K562 (cell line): ENCODE results near the gene UBE2E3.

Experiments
- CBX5 ChIP-seq: IDR thresholded peaks from 2 replicates; pipeline ENCODE4 v1.6.1; 2014; ENCODE audit warnings: low read depth, borderline replicate concordance
- CTCF ChIP-seq, 3 experiments: IDR thresholded peaks in 2 of 3; conservative IDR thresholded peaks in 1 of 3; 2 replicates each; pipeline ENCODE4 v1.5.1; 2011 to 2012; ENCODE audit warnings: low read length in 3 of 3, mild to moderate bottlenecking in 3 of 3, control low read depth in 2 of 3, improper control_type of control experiment in 1 of 3, inconsistent platforms in 1 of 3, low read depth in 1 of 3, mixed read lengths in 1 of 3, moderate library complexity in 1 of 3; ENCODE audit not compliant: insufficient read depth in 2 of 3
- FIP1L1 ChIP-seq: fragments of 200-400 bp; formaldehyde crosslinking; IDR thresholded peaks from 2 replicates; pipeline ENCODE4 v1.6.1; 2018; ENCODE audit warnings: mild to moderate bottlenecking, low read depth, low read length; ENCODE audit not compliant: poor library complexity, severe bottlenecking
- FOXA1 ChIP-seq: fragments of 450-650 bp; IDR thresholded peaks from 2 replicates; pipeline ENCODE4 v1.6.1; 2016; ENCODE audit warnings: mild to moderate bottlenecking, borderline replicate concordance
- HINFP ChIP-seq: fragments of 450-650 bp; conservative IDR thresholded peaks from 2 replicates; pipeline ENCODE4 v1.6.1; 2016; ENCODE audit warnings: missing genetic modification characterization, low read depth, mild to moderate bottlenecking, control low read depth, missing compliant biosample characterization
- HNRNPUL1 ChIP-seq: fragments of 200-400 bp; formaldehyde crosslinking; IDR thresholded peaks from 2 replicates; pipeline ENCODE4 v1.6.1; 2017; ENCODE audit warnings: low read length
- POLR2A ChIP-seq: fragments of 450-650 bp; conservative IDR thresholded peaks from 2 replicates; pipeline ENCODE4 v1.6.1; 2016
- POLR2AphosphoS5 ChIP-seq: IDR thresholded peaks from 2 replicates; pipeline ENCODE4 v1.6.1; 2011; ENCODE audit warnings: mild to moderate bottlenecking, low read depth, low read length, moderate library complexity; ENCODE audit not compliant: control insufficient read depth, insufficient read depth
- RNF2 ChIP-seq: sonication (generic); IDR thresholded peaks from 2 replicates; pipeline ENCODE4 v1.6.1; 2016
- SMC3 ChIP-seq: conservative IDR thresholded peaks from 2 replicates; pipeline ENCODE4 v1.6.1; 2011; ENCODE audit warnings: low read depth, low read length, improper control_type of control experiment; ENCODE audit not compliant: insufficient read depth
- ZNF282 ChIP-seq: sonication (generic); formaldehyde crosslinking; IDR thresholded peaks from 2 replicates; pipeline ENCODE4 v1.8.1; 2023; ENCODE audit warnings: missing genetic modification reagents
- ZNF445 ChIP-seq: fragments of 250-450 bp; sonication (Bioruptor Pico); IDR thresholded peaks from 2 replicates; pipeline ENCODE4 v1.4.0; 2020; ENCODE audit warnings: low read depth, mild to moderate bottlenecking, moderate library complexity
- TF ChIP-seq, protein P1 (sequence below): sonication (generic); formaldehyde crosslinking; IDR thresholded peaks from 2 replicates; pipeline ENCODE4 v1.5.0; 2020; ENCODE audit warnings: missing genetic modification reagents

DNA sequence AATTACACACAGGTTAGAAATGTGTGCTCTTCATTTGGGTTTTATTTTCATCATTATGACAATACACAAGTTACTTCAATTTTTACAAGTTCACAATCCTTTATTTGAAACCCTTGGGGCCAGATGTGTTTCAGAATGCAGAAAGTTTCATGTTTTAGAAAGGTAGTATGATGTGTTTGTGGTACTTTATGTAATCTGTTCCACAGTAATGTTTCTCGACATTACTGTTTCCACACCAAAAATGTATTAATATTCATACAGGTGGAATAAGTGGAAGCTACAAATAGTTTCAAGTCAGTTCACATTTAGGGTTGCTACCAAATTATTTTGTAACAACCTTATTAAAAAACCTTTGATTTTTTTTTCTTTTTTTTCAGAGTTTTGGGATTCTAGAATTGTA, 10.4 kb downstream of the UBE2E3 start:
- TF ChIP-seq, protein P1, sequence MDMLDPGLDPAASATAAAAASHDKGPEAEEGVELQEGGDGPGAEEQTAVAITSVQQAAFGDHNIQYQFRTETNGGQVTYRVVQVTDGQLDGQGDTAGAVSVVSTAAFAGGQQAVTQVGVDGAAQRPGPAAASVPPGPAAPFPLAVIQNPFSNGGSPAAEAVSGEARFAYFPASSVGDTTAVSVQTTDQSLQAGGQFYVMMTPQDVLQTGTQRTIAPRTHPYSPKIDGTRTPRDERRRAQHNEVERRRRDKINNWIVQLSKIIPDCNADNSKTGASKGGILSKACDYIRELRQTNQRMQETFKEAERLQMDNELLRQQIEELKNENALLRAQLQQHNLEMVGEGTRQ (CRISPR knock-in tag) = no peak
- TF ChIP-seq ZNF445 (no peak), FIP1L1 (no peak), FOXA1 (no peak), CBX5 (no peak), CTCF (IDR thresholded peaks at IDR 0.05 in 2 of 3, conservative IDR thresholded peaks at IDR 0.05 in 1 of 3; ENCODE audit: insufficient read depth in 2 of 3, low read depth in 1 of 3, low read length in 3 of 3) (no peak), SMC3 (no peak), ZNF282 (CRISPR knock-in tag) (no peak), HNRNPUL1 (no peak), RNF2 (no peak), POLR2AphosphoS5 (no peak), HINFP (tag) (no peak), POLR2A (no peak)
